IMR-90 (cell line): Measurements from ENCODE around the gene ERVMER34-1.

ENCODE experiments used
- MAFK ChIP-seq: IDR thresholded peaks from 2 replicates; pipeline ENCODE4 v1.6.1; 2012; ENCODE audit warnings: low read depth, low read length, improper control_type of control experiment
- POLR2A ChIP-seq: IDR thresholded peaks from 2 replicates; pipeline ENCODE4 v1.6.1; 2012; ENCODE audit warnings: mild to moderate bottlenecking, low read depth, low read length
- TF ChIP-seq, protein P1 (sequence below): conservative IDR thresholded peaks from 2 replicates; pipeline ENCODE4 v1.5.1; 2012; ENCODE audit warnings: mild to moderate bottlenecking, low read depth, low read length, improper control_type of control experiment

DNA sequence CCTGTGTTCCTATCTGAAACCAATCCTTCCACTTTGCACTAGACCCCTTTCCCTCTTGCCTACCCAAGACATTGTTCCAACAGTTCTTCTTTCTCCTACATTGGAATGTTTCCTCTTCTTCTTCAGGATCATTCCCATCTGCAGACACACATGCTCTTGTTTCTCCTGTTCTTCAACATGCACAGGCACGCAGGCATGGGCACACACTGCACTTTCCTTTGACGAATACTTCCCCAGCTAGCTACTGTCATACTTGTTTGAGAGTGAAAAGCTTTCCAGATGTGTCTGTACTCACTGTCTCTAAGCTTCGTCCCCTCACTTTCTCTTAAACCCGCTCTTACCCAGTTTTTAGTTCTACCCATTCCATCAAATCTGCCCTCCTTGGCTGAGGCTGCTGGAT is 31.8 kb upstream of the ERVMER34-1 start:
- TF ChIP-seq POLR2A: no peak
- no peak for TF ChIP-seq MAFK
- TF ChIP-seq, protein P1, sequence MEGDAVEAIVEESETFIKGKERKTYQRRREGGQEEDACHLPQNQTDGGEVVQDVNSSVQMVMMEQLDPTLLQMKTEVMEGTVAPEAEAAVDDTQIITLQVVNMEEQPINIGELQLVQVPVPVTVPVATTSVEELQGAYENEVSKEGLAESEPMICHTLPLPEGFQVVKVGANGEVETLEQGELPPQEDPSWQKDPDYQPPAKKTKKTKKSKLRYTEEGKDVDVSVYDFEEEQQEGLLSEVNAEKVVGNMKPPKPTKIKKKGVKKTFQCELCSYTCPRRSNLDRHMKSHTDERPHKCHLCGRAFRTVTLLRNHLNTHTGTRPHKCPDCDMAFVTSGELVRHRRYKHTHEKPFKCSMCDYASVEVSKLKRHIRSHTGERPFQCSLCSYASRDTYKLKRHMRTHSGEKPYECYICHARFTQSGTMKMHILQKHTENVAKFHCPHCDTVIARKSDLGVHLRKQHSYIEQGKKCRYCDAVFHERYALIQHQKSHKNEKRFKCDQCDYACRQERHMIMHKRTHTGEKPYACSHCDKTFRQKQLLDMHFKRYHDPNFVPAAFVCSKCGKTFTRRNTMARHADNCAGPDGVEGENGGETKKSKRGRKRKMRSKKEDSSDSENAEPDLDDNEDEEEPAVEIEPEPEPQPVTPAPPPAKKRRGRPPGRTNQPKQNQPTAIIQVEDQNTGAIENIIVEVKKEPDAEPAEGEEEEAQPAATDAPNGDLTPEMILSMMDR: no peak
